ENCODE data around the gene VARS1. TPM values are rescaled to one million over a fixed set of nuclear protein-coding genes. Genes with fewer than 3 reads are reported as not detected.

VARS1 gene
- total and polyA plus RNA-seq, 2 of the 8 experiments (the other 6 are each of a cell fraction or from before 2014, with no cell fraction given), result 53.5 to 162 TPM

DNA sequence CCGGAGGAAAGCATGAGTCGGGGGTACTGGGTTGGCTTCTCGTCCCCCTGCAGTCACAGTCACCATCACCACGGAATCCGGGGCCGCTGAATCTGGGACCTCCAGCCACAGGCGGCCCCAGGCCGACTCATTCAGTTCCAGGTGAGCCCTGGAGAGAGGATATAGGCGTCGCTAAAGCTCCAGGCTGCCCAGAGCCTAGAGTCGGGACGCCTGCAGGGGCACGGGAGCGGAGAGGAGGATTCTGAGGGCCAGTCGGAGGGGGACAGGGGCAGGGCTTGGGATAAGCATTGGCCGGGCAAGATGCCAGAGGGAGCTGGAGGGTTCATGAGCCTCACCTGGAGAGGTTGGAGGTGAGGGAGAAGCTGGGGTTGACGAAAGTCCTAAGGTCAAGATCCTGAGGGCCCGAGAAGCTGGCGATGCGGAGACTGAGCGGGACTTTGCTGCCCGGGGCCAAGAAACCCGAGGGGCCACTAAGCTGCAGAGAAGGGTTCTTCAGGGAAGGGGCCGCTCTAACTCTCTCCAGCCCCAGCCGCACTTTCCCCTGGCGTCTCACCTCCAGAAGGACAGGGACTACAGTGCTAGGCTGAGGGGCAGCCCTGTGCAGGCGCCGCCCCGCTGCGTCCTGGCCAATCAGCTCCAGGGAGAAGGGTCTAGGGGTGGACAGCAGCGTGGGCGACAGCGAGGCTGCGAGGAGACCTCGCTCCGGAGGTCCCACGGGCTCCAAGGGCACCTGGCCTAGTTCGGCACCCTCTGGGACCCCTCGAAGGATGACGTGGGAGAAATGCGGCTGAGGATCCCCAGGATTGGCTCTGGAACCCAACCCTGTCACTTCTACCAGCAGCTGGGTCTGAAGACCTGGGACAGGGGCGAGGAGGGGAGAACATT, 29.4 kb downstream of the VARS1 start:
- peak overlapping the region; percentile 31 to 77 for H3K4me2 ChIP-seq (ENCODE audit: insufficient read depth in 1 of 2, low read depth in 2 of 2, low read length in 2 of 2)
- TF ChIP-seq RBBP5 (IDR thresholded peaks at IDR 0.05; ENCODE audit: borderline replicate concordance, low read depth, low read length) (no peak), CREB1 (IDR thresholded peaks at IDR 0.05) (peak; percentile 15; the same call in 1 of the 2 replicates), KDM4A (IDR thresholded peaks at IDR 0.05; ENCODE audit: low read depth, low read length, severe bottlenecking) (no peak), SIN3A (conservative IDR thresholded peaks at IDR 0.05 in 1 of 2, IDR thresholded peaks at IDR 0.05 in 1 of 2; ENCODE audit: low read depth in 1 of 2, low read length in 2 of 2) (0 out of 4 replicates have a peak, but pooled peaks of 1 of the 2 experiments have one; percentile 28), POLR2A (IDR thresholded peaks at IDR 0.05; ENCODE audit: control extremely low read depth in 1 of 2, low read depth in 2 of 2, low read length in 2 of 2) (peak in 1 of 2 experiments; percentile 32; a peak in 1 of 3 replicates), SAP30 (IDR thresholded peaks at IDR 0.05; ENCODE audit: insufficient read depth, insufficient replicate concordance, low read length) (peak; percentile 39), YY1 (IDR thresholded peaks at IDR 0.05; ENCODE audit: low read depth, low read length) (no peak), NRF1 (IDR thresholded peaks at IDR 0.05; ENCODE audit: low read depth, low read length) (no peak)
- TF ChIP-seq, protein P1, sequence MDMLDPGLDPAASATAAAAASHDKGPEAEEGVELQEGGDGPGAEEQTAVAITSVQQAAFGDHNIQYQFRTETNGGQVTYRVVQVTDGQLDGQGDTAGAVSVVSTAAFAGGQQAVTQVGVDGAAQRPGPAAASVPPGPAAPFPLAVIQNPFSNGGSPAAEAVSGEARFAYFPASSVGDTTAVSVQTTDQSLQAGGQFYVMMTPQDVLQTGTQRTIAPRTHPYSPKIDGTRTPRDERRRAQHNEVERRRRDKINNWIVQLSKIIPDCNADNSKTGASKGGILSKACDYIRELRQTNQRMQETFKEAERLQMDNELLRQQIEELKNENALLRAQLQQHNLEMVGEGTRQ (IDR thresholded peaks at IDR 0.05; ENCODE audit: low read length), result no peak

More for the DNA sequence above, 29.4 kb downstream of the VARS1 start:
- Histone ChIP-seq H3K4me3 (ENCODE audit: extremely low read depth in 1 of 4, insufficient read depth in 2 of 4, low read depth in 3 of 4, low read length in 4 of 4) (peak overlapping the region in 3 of 4 experiments; percentile 22 to 52 (median 43); a peak in 6 of 8 replicates), H4K91ac (replicated peaks; ENCODE audit: insufficient read length, low read length) (no peak overlapping the region), H2BK20ac (ENCODE audit: low read length) (no peak overlapping the region), H3K9me3 (ENCODE audit: insufficient read depth in 2 of 2, low read depth in 1 of 2, low read length in 1 of 2) (no peaks in the 10 kb centered on the region), H3K56ac (replicated peaks; ENCODE audit: insufficient read length, low read depth, low read length) (no peak overlapping the region), H3K27me3 (replicated peaks in 1 of 4; ENCODE audit: control insufficient read depth in 3 of 4, extremely low read depth in 1 of 4, insufficient read depth in 3 of 4, low read length in 3 of 4) (no peaks in the 10 kb centered on the region), H3K23me2 (ENCODE audit: low read depth, low read length) (peaks cover 3% of the 10 kb centered on the region; the same call in 1 of the 2 replicates), H3K4ac (replicated peaks; ENCODE audit: insufficient read length, low read depth, low read length) (no peak overlapping the region), H3K36me3 (ENCODE audit: control insufficient read depth in 2 of 4, insufficient read depth in 4 of 4, low read length in 3 of 4) (peaks cover 0 to 9% (median 0%) of the 10 kb centered on the region in 4 experiments; a peak in 3 of 8 replicates), H3K18ac (ENCODE audit: extremely low read depth, low read length) (no peak overlapping the region; the same call in 1 of the 2 replicates), H4K8ac (ENCODE audit: extremely low read depth, insufficient read depth, low read length) (peak overlapping the region; percentile 35; the same call in 1 of the 2 replicates), H3K14ac (ENCODE audit: insufficient read length) (no peak overlapping the region), H2AFZ (ENCODE audit: low read length) (peak overlapping the region; percentile 88; the same call in 1 of the 2 replicates), H3K79me2 (ENCODE audit: control insufficient read depth in 1 of 2, insufficient read depth in 2 of 2, low read length in 2 of 2) (no peaks in the 10 kb centered on the region), H3K4me1 (replicated peaks in 1 of 4; ENCODE audit: control insufficient read depth in 3 of 4, insufficient read depth in 4 of 4, low read length in 3 of 4) (peaks cover 0 to 11% (median under 1%) of the 10 kb centered on the region in 4 experiments; a peak in 4 of 7 replicates), H3K79me1 (ENCODE audit: low read depth, low read length) (no peaks in the 10 kb centered on the region), H2BK5ac (ENCODE audit: low read depth, low read length) (0 out of 2 replicates have a peak overlapping the region, but pooled peaks have one; percentile 9), H2BK12ac (ENCODE audit: low read depth, low read length) (no peak overlapping the region), H2BK15ac (ENCODE audit: low read length) (no peak overlapping the region), H3K23ac (ENCODE audit: insufficient read length) (no peak overlapping the region), H4K5ac (ENCODE audit: insufficient read length, low read depth, low read length) (no peak overlapping the region), H4K20me1 (replicated peaks in 1 of 2; ENCODE audit: control insufficient read depth in 1 of 2, insufficient read depth in 2 of 2, low read length in 2 of 2) (no peaks in the 10 kb centered on the region), H3K27ac (ENCODE audit: low read depth, low read length) (no peak overlapping the region), H3K9ac (replicated peaks in 1 of 4; ENCODE audit: extremely low read depth in 1 of 4, low read depth in 3 of 4, low read length in 3 of 4) (no peak overlapping the region; a peak in 4 of 7 replicates), H2AK5ac (ENCODE audit: low read depth, low read length) (no peak overlapping the region), H2BK120ac (replicated peaks; ENCODE audit: low read depth, low read length) (no peak overlapping the region)
- 47% methylated on average over 35 of the region's 42 CpGs; no CpG with 5 or more reads in 1 of the 2 experiments for WGBS, 2 experiments (ENCODE audit: extremely low coverage in 1 of 2, insufficient coverage in 1 of 2, insufficient read length in 1 of 2, insufficient replicate concordance in 2 of 2, low coverage in 1 of 2, low lambda C conversion rate in 2 of 2, missing lambda C conversion rate in 1 of 2)
- POLR2A ChIA-PET (ENCODE audit: partially characterized antibody), result interaction anchor here (0.6 to 2.0 kb wide), 28 partner anchors 9 to 131 kb away, joined by 3 to 14 read pairs (median 3); partner anchors contain the start of genes CLIC1, DDAH2, EHMT2 and GPANK1
- CTCF ChIA-PET (ENCODE audit: partially characterized antibody), result interaction anchor here (0.6 to 2.2 kb wide), 21 partner anchors 9 to 157 kb away, joined by 3 to 23 read pairs (median 4); partner anchors contain the start of genes CLIC1, DDAH2, LSM2 and LY6G5C
- DNase-seq (ENCODE audit: low read depth in 1 of 2, low spot score in 2 of 2), result peak in 1 of 2 experiments; percentile 78
- no peak for FAIRE-seq
